Panc1 (cell line): ENCODE data around the gene SLC32A1. TPM values are rescaled to one million over a fixed set of nuclear protein-coding genes. Genes with fewer than 3 reads are reported as not detected.

Source experiments
- ATAC-seq: fragments of 200-7000 bp; cut with Tn5 transposase; 2 replicates; pipeline ENCODE4 v1.9.1; 2020; ENCODE audit warnings: mild to moderate bottlenecking, moderate library complexity
- BruUV-seq: library from RNA; stranded (reverse); fragments of 400-500 nt; replicated peaks from 2 replicates; lab custom pipeline; 2021; lab: Mats Ljungman, UMichigan
- CTCF ChIA-PET: fragments of 300-600 bp; sonication (Branson Sonifier 250); formaldehyde crosslinking; loops from one replicate; lab custom pipeline; 2022; ENCODE audit warnings: antibody characterized with exemption; lab: Charles Lee
- POLR2A ChIA-PET: fragments of 300-600 bp; sonication (Branson Sonifier 250); formaldehyde crosslinking; loops from one replicate; lab custom pipeline; 2022; ENCODE audit warnings: antibody characterized with exemption; lab: Charles Lee
- DNase-seq: peaks from one replicate; pipeline ENCODE4 v3.0.0-alpha.2; 2010; ENCODE audit warnings: low read depth, low spot score
- H3K27ac ChIP-seq: 2 replicates; pipeline ENCODE4 v1.5.1; 2011; ENCODE audit warnings: mild to moderate bottlenecking, low read length, inconsistent platforms
- H3K27me3 ChIP-seq: fragments of 200-500 bp; sonication (Bioruptor generic); 2 replicates; pipeline ENCODE4 v1.6.0; 2014; ENCODE audit warnings: low read length, inconsistent platforms; ENCODE audit not compliant: control insufficient read depth, insufficient read depth
- H3K36me3 ChIP-seq: fragments of 200-500 bp; sonication (Bioruptor generic); 2 replicates; pipeline ENCODE4 v1.5.1; 2014; ENCODE audit warnings: inconsistent platforms, mild to moderate bottlenecking, low read length, moderate library complexity; ENCODE audit not compliant: control insufficient read depth, insufficient read depth
- H3K4me1 ChIP-seq: 2 replicates; pipeline ENCODE4 v1.5.1; 2011; ENCODE audit warnings: inconsistent platforms, mild to moderate bottlenecking, low read length, moderate library complexity; ENCODE audit not compliant: control insufficient read depth, insufficient read depth
- H3K4me3 ChIP-seq, 2 experiments: 2 replicates each; pipeline ENCODE4 v1.5.1; 2011 to 2012; ENCODE audit warnings: low read depth in 2 of 2, low read length in 2 of 2, mild to moderate bottlenecking in 2 of 2, inconsistent platforms in 1 of 2, moderate library complexity in 1 of 2
- H3K9me3 ChIP-seq: fragments of 200-500 bp; sonication (Bioruptor generic); 2 replicates; pipeline ENCODE4 v1.5.1; 2014; ENCODE audit warnings: low read depth, mild to moderate bottlenecking, inconsistent platforms, low read length, moderate library complexity; ENCODE audit not compliant: control insufficient read depth, insufficient read depth
- POLR2AphosphoS5 ChIP-seq: IDR thresholded peaks from 2 replicates; pipeline ENCODE4 v1.6.1; 2012; ENCODE audit warnings: mild to moderate bottlenecking, low read depth, low read length, moderate library complexity
- SIN3A ChIP-seq: IDR thresholded peaks from 2 replicates; pipeline ENCODE4 v1.6.1; 2012; ENCODE audit warnings: low read depth, mild to moderate bottlenecking, low read length, moderate library complexity, borderline replicate concordance; ENCODE audit not compliant: insufficient read depth
- TCF7L2 ChIP-seq: IDR thresholded peaks from 2 replicates; pipeline ENCODE4 v1.6.1; 2011; ENCODE audit warnings: mild to moderate bottlenecking, low read depth, low read length, inconsistent platforms
- in situ Hi-C: cut with HindIII; loops from 2 replicates; pipeline ENCODE4 v1.10.0; 2016; ENCODE audit warnings: low sequenced_read_pairs, low pct_unique_long_range_greater_than_20kb
- intact Hi-C: fragments of 100-400 bp; cut with micrococcal nuclease; formaldehyde crosslinking; loops from one replicate; pipeline ENCODE4 v1.10.0; 2022; ENCODE audit not compliant: unreplicated experiment
- total RNA-seq: library from RNA; stranded (reverse); gene quantifications from one replicate; pipeline ENCODE4 v1.2.1, GENCODE V29; 2021; ENCODE audit not compliant: unreplicated experiment
- TF ChIP-seq, protein P1 (sequence below): fragments of 450-650 bp; IDR thresholded peaks from 2 replicates; pipeline ENCODE4 v1.5.1; 2017; ENCODE audit warnings: mild to moderate bottlenecking
- TF ChIP-seq, protein P2 (sequence below), 2 experiments: IDR thresholded peaks; 2 replicates each; pipeline ENCODE4 v1.6.1; 2011 to 2012; ENCODE audit warnings: low read depth in 2 of 2, control low read depth in 1 of 2, low read length in 1 of 2, mild to moderate bottlenecking in 1 of 2, moderate library complexity in 1 of 2; ENCODE audit not compliant: insufficient read depth in 1 of 2

The SLC32A1 gene
- total RNA-seq, 1 experiment from 2014 or later = not detected

DNA sequence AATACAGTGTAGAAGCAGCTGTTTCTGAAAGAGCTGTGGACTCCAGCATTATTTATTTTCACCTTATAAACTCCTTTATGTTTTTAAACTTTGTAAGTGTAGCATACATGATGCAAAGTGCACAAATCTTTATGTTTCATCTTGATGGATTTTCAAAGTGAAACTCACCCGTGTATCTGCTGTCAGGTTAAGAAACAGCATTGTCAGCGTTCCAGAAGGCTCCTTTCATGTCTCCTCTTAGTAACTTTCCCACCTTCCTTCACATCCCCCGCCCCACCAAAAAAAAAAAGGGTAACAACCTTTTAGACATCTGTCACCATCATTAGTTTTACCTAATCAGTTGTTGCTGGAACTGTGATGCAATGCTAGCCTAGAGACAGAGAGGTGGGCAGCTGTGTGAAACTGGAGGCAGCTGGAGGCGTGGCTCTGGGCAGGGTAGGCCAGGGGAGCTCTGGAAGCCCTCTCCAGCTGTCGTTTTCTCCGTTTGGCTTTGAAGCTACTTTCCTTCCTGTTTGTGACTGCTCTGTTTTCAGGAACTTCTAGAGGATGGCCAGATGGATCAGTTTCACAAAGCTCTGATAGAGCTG is 31.1 kb downstream of the SLC32A1 start:
- Histone ChIP-seq H3K27ac (no peak overlapping the region), H3K4me3 (no peak overlapping the region), H3K27me3 (no peaks in the 10 kb centered on the region), H3K4me1 (no peaks in the 10 kb centered on the region), H3K9me3 (no peaks in the 10 kb centered on the region), H3K36me3 (peaks cover 6% of the 10 kb centered on the region; the same call in 1 of the 2 replicates)
- ChIA-PET CTCF (no interaction called here), POLR2A (interaction anchor here (0.6 kb wide), 1 partner anchor 107 kb away, joined by 7 read pairs; no protein-coding TSS in a partner anchor)
- in situ Hi-C loops = no loop called here
- no peak for TF ChIP-seq TCF7L2
- TF ChIP-seq, protein P1, sequence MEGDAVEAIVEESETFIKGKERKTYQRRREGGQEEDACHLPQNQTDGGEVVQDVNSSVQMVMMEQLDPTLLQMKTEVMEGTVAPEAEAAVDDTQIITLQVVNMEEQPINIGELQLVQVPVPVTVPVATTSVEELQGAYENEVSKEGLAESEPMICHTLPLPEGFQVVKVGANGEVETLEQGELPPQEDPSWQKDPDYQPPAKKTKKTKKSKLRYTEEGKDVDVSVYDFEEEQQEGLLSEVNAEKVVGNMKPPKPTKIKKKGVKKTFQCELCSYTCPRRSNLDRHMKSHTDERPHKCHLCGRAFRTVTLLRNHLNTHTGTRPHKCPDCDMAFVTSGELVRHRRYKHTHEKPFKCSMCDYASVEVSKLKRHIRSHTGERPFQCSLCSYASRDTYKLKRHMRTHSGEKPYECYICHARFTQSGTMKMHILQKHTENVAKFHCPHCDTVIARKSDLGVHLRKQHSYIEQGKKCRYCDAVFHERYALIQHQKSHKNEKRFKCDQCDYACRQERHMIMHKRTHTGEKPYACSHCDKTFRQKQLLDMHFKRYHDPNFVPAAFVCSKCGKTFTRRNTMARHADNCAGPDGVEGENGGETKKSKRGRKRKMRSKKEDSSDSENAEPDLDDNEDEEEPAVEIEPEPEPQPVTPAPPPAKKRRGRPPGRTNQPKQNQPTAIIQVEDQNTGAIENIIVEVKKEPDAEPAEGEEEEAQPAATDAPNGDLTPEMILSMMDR = no peak
- no peak for TF ChIP-seq SIN3A
- no peak for TF ChIP-seq POLR2AphosphoS5
- TF ChIP-seq, protein P2, sequence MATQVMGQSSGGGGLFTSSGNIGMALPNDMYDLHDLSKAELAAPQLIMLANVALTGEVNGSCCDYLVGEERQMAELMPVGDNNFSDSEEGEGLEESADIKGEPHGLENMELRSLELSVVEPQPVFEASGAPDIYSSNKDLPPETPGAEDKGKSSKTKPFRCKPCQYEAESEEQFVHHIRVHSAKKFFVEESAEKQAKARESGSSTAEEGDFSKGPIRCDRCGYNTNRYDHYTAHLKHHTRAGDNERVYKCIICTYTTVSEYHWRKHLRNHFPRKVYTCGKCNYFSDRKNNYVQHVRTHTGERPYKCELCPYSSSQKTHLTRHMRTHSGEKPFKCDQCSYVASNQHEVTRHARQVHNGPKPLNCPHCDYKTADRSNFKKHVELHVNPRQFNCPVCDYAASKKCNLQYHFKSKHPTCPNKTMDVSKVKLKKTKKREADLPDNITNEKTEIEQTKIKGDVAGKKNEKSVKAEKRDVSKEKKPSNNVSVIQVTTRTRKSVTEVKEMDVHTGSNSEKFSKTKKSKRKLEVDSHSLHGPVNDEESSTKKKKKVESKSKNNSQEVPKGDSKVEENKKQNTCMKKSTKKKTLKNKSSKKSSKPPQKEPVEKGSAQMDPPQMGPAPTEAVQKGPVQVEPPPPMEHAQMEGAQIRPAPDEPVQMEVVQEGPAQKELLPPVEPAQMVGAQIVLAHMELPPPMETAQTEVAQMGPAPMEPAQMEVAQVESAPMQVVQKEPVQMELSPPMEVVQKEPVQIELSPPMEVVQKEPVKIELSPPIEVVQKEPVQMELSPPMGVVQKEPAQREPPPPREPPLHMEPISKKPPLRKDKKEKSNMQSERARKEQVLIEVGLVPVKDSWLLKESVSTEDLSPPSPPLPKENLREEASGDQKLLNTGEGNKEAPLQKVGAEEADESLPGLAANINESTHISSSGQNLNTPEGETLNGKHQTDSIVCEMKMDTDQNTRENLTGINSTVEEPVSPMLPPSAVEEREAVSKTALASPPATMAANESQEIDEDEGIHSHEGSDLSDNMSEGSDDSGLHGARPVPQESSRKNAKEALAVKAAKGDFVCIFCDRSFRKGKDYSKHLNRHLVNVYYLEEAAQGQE (IDR thresholded peaks at IDR 0.05; ENCODE audit: insufficient read depth in 1 of 2, low read depth in 2 of 2, low read length in 1 of 2) = no peak
- no peak for DNase-seq
- intact Hi-C loops = no loop called here
- ATAC-seq = no peak
- BruUV-seq = no TSS peak

DNA sequence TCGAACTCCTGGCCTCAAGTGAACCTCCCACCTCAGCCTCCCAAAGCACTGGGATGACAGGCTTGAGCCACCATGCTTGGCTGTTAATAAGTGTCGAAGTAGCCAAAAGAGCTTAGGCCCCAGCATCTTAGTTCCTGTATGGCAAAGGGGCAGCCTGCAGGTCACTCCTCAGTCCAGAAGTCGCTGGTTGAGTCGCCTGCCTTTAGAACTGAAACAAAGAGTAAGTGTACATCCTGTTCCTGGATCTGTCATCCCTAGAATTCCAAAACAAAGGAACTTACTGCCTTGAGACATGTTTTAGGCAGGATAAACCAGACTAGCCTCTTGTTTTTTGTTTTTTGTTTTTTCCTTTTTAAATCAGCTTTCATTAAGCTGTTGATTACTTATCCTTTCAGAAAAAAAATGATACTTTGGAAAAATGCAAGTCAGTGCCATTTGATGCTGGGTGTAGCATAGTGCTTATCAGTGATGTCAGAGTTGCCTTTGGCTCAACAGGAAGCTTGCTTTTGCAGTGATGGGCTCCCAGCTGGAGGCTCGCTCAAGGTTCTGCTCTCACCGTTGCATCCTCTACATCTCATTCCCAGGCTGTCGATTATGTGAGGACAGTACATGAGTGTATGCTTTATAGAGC is 33.0 kb downstream of the SLC32A1 start:
- Histone ChIP-seq H3K4me3 (no peak overlapping the region), H3K27ac (no peak overlapping the region), H3K4me1 (no peaks in the 10 kb centered on the region), H3K36me3 (peaks cover 7% of the 10 kb centered on the region; the same call in 1 of the 2 replicates), H3K27me3 (no peaks in the 10 kb centered on the region), H3K9me3 (no peaks in the 10 kb centered on the region)
- ChIA-PET CTCF (no interaction called here), POLR2A (no interaction called here)
- intact Hi-C loops = no loop called here
- no TSS peak for BruUV-seq
- in situ Hi-C loops = no loop called here
- ATAC-seq (no peak), DNase-seq (no peak)
- TF ChIP-seq SIN3A (no peak), POLR2AphosphoS5 (no peak), TCF7L2 (no peak)
- TF ChIP-seq, protein P1 = no peak
- TF ChIP-seq, protein P2 (IDR thresholded peaks at IDR 0.05; ENCODE audit: insufficient read depth in 1 of 2, low read depth in 2 of 2, low read length in 1 of 2) = no peak
